Keratinocyte (primary cell): ENCODE results near the gene UBE2J2.

ENCODE experiments used
- EZH2 ChIP-seq: IDR thresholded peaks from one replicate; pipeline ENCODE4 v1.6.1; 2012; ENCODE audit warnings: inconsistent platforms, mild to moderate bottlenecking, low read length, moderate library complexity
- TF ChIP-seq, protein P1 (sequence below), 3 experiments: IDR thresholded peaks in 1 of 3; conservative IDR thresholded peaks in 1 of 3; optimal IDR thresholded peaks in 1 of 3; 2 replicates in 2 of 3; 3 replicates in 1 of 3; pipeline versions ENCODE3 to v1.5.1; 2011; ENCODE audit warnings: low read length in 3 of 3, mild to moderate bottlenecking in 3 of 3, moderate library complexity in 2 of 3, control low read depth in 1 of 3, inconsistent platforms in 1 of 3; ENCODE audit not compliant: insufficient read depth in 2 of 3; ENCODE audit errors: extremely low read depth in 1 of 3

DNA sequence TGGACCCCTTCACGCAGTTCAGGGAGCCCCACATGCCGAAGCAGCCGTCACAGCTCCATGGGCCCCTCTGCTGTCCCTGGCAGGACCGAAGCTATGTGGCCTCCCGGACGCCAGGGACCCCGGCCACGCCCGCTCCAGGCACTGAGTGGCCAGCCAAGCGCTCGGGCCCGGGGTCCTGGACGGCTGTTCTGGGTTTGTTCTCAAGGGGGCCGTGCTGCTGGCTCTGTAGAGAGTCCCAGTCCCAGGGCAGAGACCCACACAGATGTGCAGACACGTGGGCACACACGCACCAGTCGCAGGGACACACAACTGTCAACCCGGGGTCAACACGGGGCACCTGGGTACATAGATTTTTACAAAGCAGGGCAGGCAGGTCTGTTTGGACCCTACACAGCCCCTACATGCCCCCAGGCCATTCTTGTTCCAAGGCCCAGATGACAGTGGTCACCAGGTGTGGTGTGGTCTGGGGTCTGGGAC lies 34.9 kb downstream of the UBE2J2 start:
- no peak for TF ChIP-seq EZH2
- TF ChIP-seq, protein P1, sequence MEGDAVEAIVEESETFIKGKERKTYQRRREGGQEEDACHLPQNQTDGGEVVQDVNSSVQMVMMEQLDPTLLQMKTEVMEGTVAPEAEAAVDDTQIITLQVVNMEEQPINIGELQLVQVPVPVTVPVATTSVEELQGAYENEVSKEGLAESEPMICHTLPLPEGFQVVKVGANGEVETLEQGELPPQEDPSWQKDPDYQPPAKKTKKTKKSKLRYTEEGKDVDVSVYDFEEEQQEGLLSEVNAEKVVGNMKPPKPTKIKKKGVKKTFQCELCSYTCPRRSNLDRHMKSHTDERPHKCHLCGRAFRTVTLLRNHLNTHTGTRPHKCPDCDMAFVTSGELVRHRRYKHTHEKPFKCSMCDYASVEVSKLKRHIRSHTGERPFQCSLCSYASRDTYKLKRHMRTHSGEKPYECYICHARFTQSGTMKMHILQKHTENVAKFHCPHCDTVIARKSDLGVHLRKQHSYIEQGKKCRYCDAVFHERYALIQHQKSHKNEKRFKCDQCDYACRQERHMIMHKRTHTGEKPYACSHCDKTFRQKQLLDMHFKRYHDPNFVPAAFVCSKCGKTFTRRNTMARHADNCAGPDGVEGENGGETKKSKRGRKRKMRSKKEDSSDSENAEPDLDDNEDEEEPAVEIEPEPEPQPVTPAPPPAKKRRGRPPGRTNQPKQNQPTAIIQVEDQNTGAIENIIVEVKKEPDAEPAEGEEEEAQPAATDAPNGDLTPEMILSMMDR (optimal IDR thresholded peaks at IDR 0.05 in 1 of 3, IDR thresholded peaks at IDR 0.05 in 1 of 3, conservative IDR thresholded peaks at IDR 0.05 in 1 of 3; ENCODE audit: extremely low read depth in 1 of 3, insufficient read depth in 2 of 3, low read length in 3 of 3): no peak
